Keratinocyte (primary cell): Measurements from ENCODE around the gene DSTYK.

ENCODE experiments used
- CTCF ChIP-seq, 3 experiments: IDR thresholded peaks in 1 of 3; conservative IDR thresholded peaks in 1 of 3; optimal IDR thresholded peaks in 1 of 3; 2 replicates in 2 of 3; 3 replicates in 1 of 3; pipeline versions ENCODE3 to v1.5.1; 2011; ENCODE audit warnings: low read length in 3 of 3, mild to moderate bottlenecking in 3 of 3, moderate library complexity in 2 of 3, control low read depth in 1 of 3, inconsistent platforms in 1 of 3; ENCODE audit not compliant: insufficient read depth in 2 of 3; ENCODE audit errors: extremely low read depth in 1 of 3
- EZH2 ChIP-seq: IDR thresholded peaks from one replicate; pipeline ENCODE4 v1.6.1; 2012; ENCODE audit warnings: inconsistent platforms, mild to moderate bottlenecking, low read length, moderate library complexity

DNA sequence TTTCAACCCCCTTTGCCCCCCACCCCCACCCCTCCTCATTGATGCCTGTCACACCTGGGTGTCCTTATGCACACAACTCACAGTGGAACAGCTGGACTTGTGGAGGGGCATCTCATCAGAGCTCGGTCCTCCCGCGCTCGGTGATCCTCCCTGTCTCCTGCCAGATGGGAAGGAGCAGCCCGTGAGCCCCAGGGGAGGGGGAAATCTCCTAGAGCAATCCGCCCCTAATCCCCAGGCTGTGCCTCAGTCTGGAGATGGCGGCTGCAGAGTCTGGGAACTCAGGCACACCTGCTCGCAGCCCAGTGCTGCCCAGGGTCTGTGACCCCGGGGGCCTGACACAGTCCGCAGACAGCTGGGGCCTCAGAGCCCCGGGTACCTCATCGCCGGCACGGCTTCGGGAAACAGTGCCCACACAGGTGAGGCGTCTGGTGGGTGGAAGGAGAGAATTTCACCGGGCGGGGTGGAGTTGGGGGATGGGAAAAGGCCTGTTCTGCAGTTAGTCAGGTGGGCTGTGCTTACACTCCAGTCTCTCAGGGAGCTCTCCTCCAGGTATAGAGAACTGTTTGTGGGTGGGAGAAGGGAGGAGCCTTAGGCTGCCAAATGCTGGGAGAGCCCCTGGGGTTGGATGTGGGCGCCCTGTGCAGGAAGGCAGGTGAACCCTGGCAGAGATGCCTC lies 45.6 kb upstream of the DSTYK start:
- TF ChIP-seq CTCF (optimal IDR thresholded peaks at IDR 0.05 in 1 of 3, IDR thresholded peaks at IDR 0.05 in 1 of 3, conservative IDR thresholded peaks at IDR 0.05 in 1 of 3; ENCODE audit: extremely low read depth in 1 of 3, insufficient read depth in 2 of 3, low read length in 3 of 3) (no peak), EZH2 (no peak)
